Smooth muscle cell (in vitro differentiated cells): Measurements from ENCODE around the gene EHMT1. TPM values are rescaled to one million over a fixed set of nuclear protein-coding genes. Genes with fewer than 3 reads are reported as not detected.

Experiments used
- DNase-seq: peaks from one replicate; lab custom pipeline; 2025; ENCODE audit not compliant: unreplicated experiment; lab: John Stamatoyannopoulos, UW
- H2AFZ ChIP-seq: fragments of 200-600 bp; sonication (generic); 2 replicates; pipeline ENCODE4 v1.6.0; 2016; ENCODE audit warnings: antibody characterized with exemption, low read depth, mild to moderate bottlenecking
- H3F3A ChIP-seq: fragments of 200-600 bp; sonication (generic); 2 replicates; pipeline ENCODE4 v1.6.0; 2017; ENCODE audit warnings: antibody characterized with exemption, low read depth
- H3K27ac ChIP-seq: fragments of 200-600 bp; sonication (generic); 2 replicates; pipeline ENCODE4 v1.5.1; 2016; ENCODE audit warnings: low read depth, mild to moderate bottlenecking
- H3K27me3 ChIP-seq: fragments of 200-600 bp; sonication (generic); 2 replicates; pipeline ENCODE4 v1.6.1; 2016; ENCODE audit warnings: low read depth, mild to moderate bottlenecking
- H3K36me3 ChIP-seq: fragments of 200-600 bp; sonication (generic); 2 replicates; pipeline ENCODE4 v1.5.1; 2016; ENCODE audit warnings: low read depth
- H3K4me1 ChIP-seq: fragments of 200-600 bp; sonication (generic); 2 replicates; pipeline ENCODE4 v1.5.1; 2016; ENCODE audit warnings: low read depth
- H3K4me2 ChIP-seq: fragments of 200-600 bp; sonication (generic); 2 replicates; pipeline ENCODE4 v1.6.0; 2016; ENCODE audit warnings: mild to moderate bottlenecking
- H3K4me3 ChIP-seq: fragments of 200-600 bp; sonication (generic); 2 replicates; pipeline ENCODE4 v1.5.1; 2016; ENCODE audit warnings: mild to moderate bottlenecking
- H3K79me2 ChIP-seq: fragments of 200-600 bp; sonication (generic); 2 replicates; pipeline ENCODE4 v1.6.0; 2016; ENCODE audit warnings: low read depth, mild to moderate bottlenecking
- H3K9ac ChIP-seq: fragments of 200-600 bp; sonication (generic); 2 replicates; pipeline ENCODE4 v1.6.0; 2016; ENCODE audit warnings: low read depth
- H3K9me3 ChIP-seq: fragments of 200-600 bp; sonication (generic); replicated peaks from 2 replicates; pipeline ENCODE4 v1.5.1; 2016; ENCODE audit warnings: low read depth
- H4K20me1 ChIP-seq: fragments of 200-600 bp; sonication (generic); 2 replicates; pipeline ENCODE4 v1.6.0; 2016; ENCODE audit warnings: low read depth
- CTCF ChIP-seq: fragments of 200-600 bp; sonication (generic); IDR thresholded peaks from 2 replicates; pipeline ENCODE4 v1.5.1; 2017; ENCODE audit warnings: borderline replicate concordance, mild to moderate bottlenecking, antibody characterized with exemption; ENCODE audit not compliant: insufficient read depth, poor library complexity, severe bottlenecking
- WGBS: methylation state at CpG from one replicate; pipeline ENCODE4 v1.1.7; 2016; ENCODE audit warnings: low lambda C conversion rate; 5-methylcytosine and 5-hydroxymethylcytosine counted together
- polyA plus RNA-seq: library from polyadenylated mRNA; unstranded; fragments of >200 nt; fragmentation: Nextera tagmentation; extraction: Ambion mirVana; gene quantifications from 2 replicates; pipeline ENCODE4 v1.2.1, GENCODE V29; 2016
- total RNA-seq: library from RNA; depleted of rRNA; stranded (reverse); fragments of >200 nt; gene quantifications from 2 replicates; pipeline ENCODE4 v1.2.3, GENCODE V29; 2014

Gene EHMT1
- total and polyA plus RNA-seq, 2 experiments from 2014 or later = 23.1 to 34.1 TPM

- H3K4me2 ChIP-seq = no peak overlapping the region
- no peak overlapping the region for H2AFZ ChIP-seq
- H3K79me2 ChIP-seq = peaks cover 97% of the 10 kb centered on the region
- no peak for DNase-seq
- no peak for TF ChIP-seq CTCF
- H3K9me3 ChIP-seq = no peaks in the 10 kb centered on the region
- H3F3A ChIP-seq = no peaks in the 10 kb centered on the region
- no peaks in the 10 kb centered on the region for H3K36me3 ChIP-seq
- H3K4me3 ChIP-seq = no peak overlapping the region
- 78% methylated on average over 5 of the region's 5 CpGs for WGBS
- peak overlapping the region; percentile 24 for H3K27ac ChIP-seq
- H4K20me1 ChIP-seq = peaks cover 100% of the 10 kb centered on the region
- H3K9ac ChIP-seq = no peak overlapping the region
- peaks cover 12% of the 10 kb centered on the region for H3K4me1 ChIP-seq
- H3K27me3 ChIP-seq = no peaks in the 10 kb centered on the region
Observed at GRCh38 chr9:137685741-137686420, 67.1 kb downstream of the EHMT1 start.

GRCh38 chr9:137688261-137688660, 69.5 kb downstream of the EHMT1 start:
- peaks cover 100% of the 10 kb centered on the region for H4K20me1 ChIP-seq
- no peak overlapping the region for H3K9ac ChIP-seq
- H2AFZ ChIP-seq = no peak overlapping the region
- H3K9me3 ChIP-seq = no peaks in the 10 kb centered on the region
- H3K36me3 ChIP-seq = no peaks in the 10 kb centered on the region
- H3K4me1 ChIP-seq = no peaks in the 10 kb centered on the region
- peaks cover 97% of the 10 kb centered on the region for H3K79me2 ChIP-seq
- WGBS = 96% methylated on average over 7 of the region's 7 CpGs
- no peak overlapping the region for H3K4me3 ChIP-seq
- no peak for TF ChIP-seq CTCF
- H3K27ac ChIP-seq = no peak overlapping the region
- H3F3A ChIP-seq = no peaks in the 10 kb centered on the region
- DNase-seq = no peak
- H3K27me3 ChIP-seq = no peaks in the 10 kb centered on the region
- H3K4me2 ChIP-seq = no peak overlapping the region

GRCh38 chr9:137688725-137689124, 69.9 kb downstream of the EHMT1 start:
- TF ChIP-seq CTCF = no peak
- H3K4me1 ChIP-seq = no peaks in the 10 kb centered on the region
- H3K27me3 ChIP-seq = no peaks in the 10 kb centered on the region
- H3K27ac ChIP-seq = no peak overlapping the region
- no peak overlapping the region for H2AFZ ChIP-seq
- H3K9me3 ChIP-seq = no peaks in the 10 kb centered on the region
- no peak for DNase-seq
- WGBS = 94% methylated on average over 8 of the region's 8 CpGs
- peaks cover 94% of the 10 kb centered on the region for H3K79me2 ChIP-seq
- no peak overlapping the region for H3K4me3 ChIP-seq
- H3F3A ChIP-seq = no peaks in the 10 kb centered on the region
- peaks cover 97% of the 10 kb centered on the region for H4K20me1 ChIP-seq
- H3K36me3 ChIP-seq = no peaks in the 10 kb centered on the region
- H3K9ac ChIP-seq = no peak overlapping the region
- no peak overlapping the region for H3K4me2 ChIP-seq

- H3K4me3 ChIP-seq = no peak overlapping the region
- TF ChIP-seq CTCF = no peak
- peaks cover 90% of the 10 kb centered on the region for H3K79me2 ChIP-seq
- H3K9me3 ChIP-seq = no peaks in the 10 kb centered on the region
- H4K20me1 ChIP-seq = peaks cover 94% of the 10 kb centered on the region
- WGBS = 70% methylated on average over 16 of the region's 16 CpGs
- H2AFZ ChIP-seq = no peak overlapping the region
- no peak overlapping the region for H3K9ac ChIP-seq
- H3K27me3 ChIP-seq = no peaks in the 10 kb centered on the region
- no peaks in the 10 kb centered on the region for H3K4me1 ChIP-seq
- H3K27ac ChIP-seq = peak overlapping the region; percentile 6
- H3K36me3 ChIP-seq = no peaks in the 10 kb centered on the region
- DNase-seq = no peak
- H3F3A ChIP-seq = no peaks in the 10 kb centered on the region
- peak overlapping the region; percentile 22 for H3K4me2 ChIP-seq
Observed at GRCh38 chr9:137689745-137690529, 71.1 kb downstream of the EHMT1 start.
